ENCODE data around the gene SLC1A4. TPM values are rescaled to one million over a fixed set of nuclear protein-coding genes. Genes with fewer than 3 reads are reported as not detected.

Gene SLC1A4
- total and polyA plus RNA-seq, 12 donors, result 13.0 to 196 (median 60.0) TPM

DNA sequence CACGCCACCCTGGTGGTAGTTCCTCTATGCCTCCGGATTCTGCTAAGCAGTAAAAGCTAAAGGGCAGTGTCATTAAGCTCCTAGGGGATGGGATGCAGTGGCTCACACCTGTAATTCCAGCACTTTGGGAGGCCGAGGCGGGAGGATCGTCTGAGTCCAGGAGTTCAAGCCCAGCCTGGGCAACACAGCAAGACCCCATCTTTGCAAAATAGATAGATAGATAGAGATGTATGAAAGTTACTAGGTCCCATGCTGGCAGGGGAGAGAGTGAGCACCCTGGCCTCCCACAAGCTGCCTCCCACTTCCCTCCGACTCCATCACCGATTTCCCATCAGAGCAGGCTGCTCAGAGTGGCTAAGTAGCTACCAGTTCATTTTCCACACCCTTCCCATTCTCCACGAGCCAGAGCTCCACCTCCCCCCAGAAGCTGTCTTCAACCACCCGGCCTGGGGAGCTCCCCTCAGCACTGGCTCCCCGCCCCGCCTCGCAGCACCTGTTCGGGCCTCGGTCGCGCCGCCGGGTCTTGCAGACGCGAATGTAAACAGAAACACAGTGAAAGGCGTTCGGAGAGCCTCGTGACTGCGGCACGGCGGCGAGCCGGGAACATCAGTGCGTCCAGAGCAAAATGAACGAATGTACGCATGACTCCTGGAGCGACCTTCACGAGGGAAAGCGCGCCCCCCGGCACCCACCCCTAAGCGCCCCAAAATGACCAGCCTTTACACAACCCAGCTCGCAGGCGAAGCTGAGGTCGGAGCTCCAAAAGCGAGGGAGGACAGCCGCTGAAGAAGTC, 66.4 kb downstream of the SLC1A4 start:
- Histone ChIP-seq H3K4me3 (peak overlapping the region; percentile 59 to 84 (median 68)), H3K4me1 (replicated peaks in 1 of 2) (peaks cover 8 to 34% of the 10 kb centered on the region in 2 donors), H3K27me3 (no peaks in the 10 kb centered on the region), H3K9me3 (replicated peaks in 1 of 3) (no peaks in the 10 kb centered on the region), H3K27ac (peak overlapping the region in 4 of 5 donors; percentile 61 to 87 (median 69)), H3K36me3 (replicated peaks in 1 of 2) (no peaks in the 10 kb centered on the region)
- TF ChIP-seq, protein P1, sequence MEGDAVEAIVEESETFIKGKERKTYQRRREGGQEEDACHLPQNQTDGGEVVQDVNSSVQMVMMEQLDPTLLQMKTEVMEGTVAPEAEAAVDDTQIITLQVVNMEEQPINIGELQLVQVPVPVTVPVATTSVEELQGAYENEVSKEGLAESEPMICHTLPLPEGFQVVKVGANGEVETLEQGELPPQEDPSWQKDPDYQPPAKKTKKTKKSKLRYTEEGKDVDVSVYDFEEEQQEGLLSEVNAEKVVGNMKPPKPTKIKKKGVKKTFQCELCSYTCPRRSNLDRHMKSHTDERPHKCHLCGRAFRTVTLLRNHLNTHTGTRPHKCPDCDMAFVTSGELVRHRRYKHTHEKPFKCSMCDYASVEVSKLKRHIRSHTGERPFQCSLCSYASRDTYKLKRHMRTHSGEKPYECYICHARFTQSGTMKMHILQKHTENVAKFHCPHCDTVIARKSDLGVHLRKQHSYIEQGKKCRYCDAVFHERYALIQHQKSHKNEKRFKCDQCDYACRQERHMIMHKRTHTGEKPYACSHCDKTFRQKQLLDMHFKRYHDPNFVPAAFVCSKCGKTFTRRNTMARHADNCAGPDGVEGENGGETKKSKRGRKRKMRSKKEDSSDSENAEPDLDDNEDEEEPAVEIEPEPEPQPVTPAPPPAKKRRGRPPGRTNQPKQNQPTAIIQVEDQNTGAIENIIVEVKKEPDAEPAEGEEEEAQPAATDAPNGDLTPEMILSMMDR (IDR thresholded peaks at IDR 0.05), result no peak
- no peak for TF ChIP-seq POLR2A (IDR thresholded peaks at IDR 0.05)
- intact Hi-C loops (cut with DNase I), result no loop called here
- DNase-seq, result no peak
- 8 to 23% (median 13%) methylated on average over 13 to 42 of the region's 42 CpGs for WGBS, 4 donors

DNA sequence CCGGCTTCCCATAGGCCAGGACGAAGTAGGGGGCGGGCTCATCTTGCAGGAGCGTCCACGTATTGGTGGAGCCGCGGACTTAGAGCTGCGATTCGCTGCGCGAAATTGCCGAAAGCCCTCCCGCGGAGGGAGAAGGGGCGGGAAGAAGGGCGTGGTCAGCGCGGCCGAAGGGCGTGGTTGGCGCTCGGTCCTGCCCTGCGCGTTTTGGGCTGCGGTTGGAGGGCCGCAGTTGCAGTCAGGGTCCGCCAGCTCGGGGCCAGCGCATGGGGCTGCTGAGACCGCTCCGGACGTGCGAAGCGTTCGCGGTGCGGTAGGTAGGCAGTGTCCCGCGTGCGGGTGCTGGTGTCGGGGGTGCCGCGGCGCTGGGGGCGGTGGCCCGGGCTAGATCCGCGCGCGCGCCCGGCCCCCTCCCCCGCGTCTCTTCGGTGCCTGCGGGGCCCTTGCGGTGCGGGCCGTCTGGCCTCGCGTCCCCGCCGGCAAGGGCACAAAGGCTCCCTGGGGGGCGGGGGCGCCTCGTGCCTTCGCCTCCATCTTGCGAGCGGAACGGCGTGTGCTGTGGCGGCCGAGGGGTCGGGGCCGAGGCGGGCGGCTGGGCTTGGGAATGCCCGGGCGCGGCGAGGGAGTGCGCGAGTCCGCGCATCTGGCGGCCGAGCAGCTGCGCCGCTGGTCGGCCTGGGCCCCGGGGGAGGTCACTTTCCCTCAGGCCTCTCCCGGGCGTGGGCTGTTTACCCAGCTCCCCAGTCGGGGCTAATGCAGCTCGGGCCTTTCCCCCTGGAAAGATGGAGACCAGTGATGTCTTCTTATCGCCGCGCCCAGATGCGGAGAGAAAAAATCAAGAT, 67.2 kb downstream of the SLC1A4 start, which contains the start of gene CEP68:
Gene CEP68 (plus strand): TSS at position 202 of the 839 bp plus-strand sequence. CDS start 13,029 bp downstream, outside the sequence.
- Histone ChIP-seq H3K36me3 (replicated peaks in 1 of 2) (no peaks in the 10 kb centered on the region), H3K9me3 (replicated peaks in 1 of 3) (no peaks in the 10 kb centered on the region), H3K27me3 (no peaks in the 10 kb centered on the region), H3K27ac (peak within 1 kb of the TSS in 4 of 5 donors; percentile 66 to 87 (median 79)), H3K4me3 (peak within 1 kb of the TSS; percentile 59 to 84 (median 70)), H3K4me1 (replicated peaks in 1 of 2) (peaks cover 8 to 40% of the 10 kb centered on the region in 2 donors)
- peak; percentile 72 to 83 for TF ChIP-seq POLR2A (IDR thresholded peaks at IDR 0.05)
- TF ChIP-seq, protein P1 (IDR thresholded peaks at IDR 0.05), result peak in 1 of 6 experiments; percentile 32
- peak; percentile 97 to 99 (median 98) for DNase-seq
- 0 to 1% (median 0%) methylated on average over 6 to 99 of the region's 99 CpGs for WGBS, 4 donors
- intact Hi-C loops (cut with DNase I), result no loop called here

DNA sequence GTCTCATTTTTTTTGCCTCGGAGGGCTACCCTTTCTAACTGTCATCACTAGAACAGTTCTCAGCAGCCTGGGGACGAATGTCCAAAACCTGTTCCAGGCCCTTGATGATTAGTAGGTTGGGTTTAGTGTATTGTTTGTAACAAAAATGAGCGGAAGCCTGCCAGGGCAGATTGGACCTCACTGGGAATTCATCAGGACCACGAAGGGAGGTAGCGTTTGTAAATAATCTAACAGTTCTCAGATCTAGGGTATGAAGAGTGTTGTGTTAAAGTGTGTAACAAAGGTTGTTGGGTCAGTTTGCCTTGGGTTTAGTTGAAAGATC, 67.8 kb downstream of the SLC1A4 start:
- peak overlapping the region in 4 of 5 donors; percentile 66 to 87 (median 79) for H3K27ac ChIP-seq
- intact Hi-C loops (cut with DNase I), result no loop called here

More for the DNA sequence above, 67.8 kb downstream of the SLC1A4 start:
- peak overlapping the region; percentile 28 to 73 (median 63) for H3K4me3 ChIP-seq
- no peak for DNase-seq
- no peaks in the 10 kb centered on the region for H3K27me3 ChIP-seq
- peaks cover 8 to 43% of the 10 kb centered on the region in 2 donors for H3K4me1 ChIP-seq (replicated peaks in 1 of 2)
- H3K36me3 ChIP-seq (replicated peaks in 1 of 2), result no peaks in the 10 kb centered on the region
- H3K9me3 ChIP-seq (replicated peaks in 1 of 3), result no peaks in the 10 kb centered on the region
- no peak for TF ChIP-seq POLR2A (IDR thresholded peaks at IDR 0.05)
- TF ChIP-seq, protein P1 (IDR thresholded peaks at IDR 0.05), result no peak
- 4 to 16% (median 8%) methylated on average over 5 of the region's 5 CpGs for WGBS, 4 donors

Data from adrenal gland (tissue), 12 donors.